ENCODE results near the gene FAM78B. TPM values are rescaled to one million over a fixed set of nuclear protein-coding genes. Genes with fewer than 3 reads are reported as not detected.

Gene FAM78B
- total RNA-seq, 2 donors from 2014 or later, result 6.0 to 11.9 TPM

- intact Hi-C loops (cut with DNase I), result no loop called here
- no peak for ATAC-seq
- no peak for DNase-seq
These were observed 82.9 kb downstream of the FAM78B start for GRCh38 chr1:166083887-166084286.

GRCh38 chr1:166082601-166083000, 84.2 kb downstream of the FAM78B start:
- DNase-seq (no peak), ATAC-seq (no peak)
- intact Hi-C loops (cut with DNase I), result no loop called here

GRCh38 chr1:166080967-166081870, 85.6 kb downstream of the FAM78B start:
- ATAC-seq (peak; percentile 44 to 53), DNase-seq (no peak)
- intact Hi-C loops (cut with DNase I), result no loop called here

GRCh38 chr1:166080277-166080966, 86.4 kb downstream of the FAM78B start:
- peak in 1 of 2 donors; percentile 35 for ATAC-seq
- intact Hi-C loops (cut with DNase I), result no loop called here
- DNase-seq, result no peak

- no peak for DNase-seq
- no peak for ATAC-seq
- intact Hi-C loops (cut with DNase I), result no loop called here
These were observed 87.5 kb downstream of the FAM78B start for GRCh38 chr1:166079276-166079675.

- ATAC-seq, result no peak
These were observed 93.3 kb downstream of the FAM78B start for GRCh38 chr1:166073489-166073888.

GRCh38 chr1:166069390-166069789, 97.4 kb downstream of the FAM78B start:
- intact Hi-C loops (cut with DNase I), result no loop called here
- DNase-seq (no peak), ATAC-seq (no peak)

More at GRCh38 chr1:166073489-166073888, 93.3 kb downstream of the FAM78B start:
- intact Hi-C loops (cut with DNase I), result no loop called here
- no peak for DNase-seq

GRCh38 chr1:166066107-166066506, 100.7 kb downstream of the FAM78B start:
- intact Hi-C loops (cut with DNase I), result no loop called here
- ATAC-seq, result no peak
- DNase-seq, result no peak

- intact Hi-C loops (cut with DNase I), result no loop called here
- no peak for DNase-seq
- no peak for ATAC-seq
These were observed 101.8 kb downstream of the FAM78B start for GRCh38 chr1:166064951-166065350.

GRCh38 chr1:166064313-166064926, 102.4 kb downstream of the FAM78B start:
- peak in 1 of 2 donors; percentile 61 for ATAC-seq
- DNase-seq, result no peak
- intact Hi-C loops (cut with DNase I), result no loop called here

- ATAC-seq (no peak), DNase-seq (no peak)
- intact Hi-C loops (cut with DNase I), result no loop called here
These were observed 103.1 kb downstream of the FAM78B start for GRCh38 chr1:166063701-166064100.

- DNase-seq (no peak), ATAC-seq (no peak)
- intact Hi-C loops (cut with DNase I), result no loop called here
These were observed 104.3 kb downstream of the FAM78B start for GRCh38 chr1:166062421-166063070.

GRCh38 chr1:166057650-166058049, 109.2 kb downstream of the FAM78B start:
- DNase-seq, result no peak
- ATAC-seq, result no peak
- intact Hi-C loops (cut with DNase I), result no loop called here

GRCh38 chr1:166053395-166053794, 113.4 kb downstream of the FAM78B start:
- no peak for DNase-seq
- intact Hi-C loops (cut with DNase I), result no loop called here
- no peak for ATAC-seq

- intact Hi-C loops (cut with DNase I), result loop anchor here in 1 of 2 donors (10.0 kb wide), 1 partner anchor 56 kb away; no protein-coding TSS in a partner anchor
- DNase-seq, result no peak
- ATAC-seq, result no peak
These were observed 126.4 kb downstream of the FAM78B start for GRCh38 chr1:166040202-166040997.

- DNase-seq (no peak), ATAC-seq (no peak)
- intact Hi-C loops (cut with DNase I), result loop anchor here in 1 of 2 donors (10.0 kb wide), 1 partner anchor 55 kb away; no protein-coding TSS in a partner anchor
These were observed 127.2 kb downstream of the FAM78B start for GRCh38 chr1:166039436-166040201.

GRCh38 chr1:166036092-166036491, 130.7 kb downstream of the FAM78B start:
- ATAC-seq, result no peak
- intact Hi-C loops (cut with DNase I), result no loop called here
- no peak for DNase-seq
